Endothelial cell (in vitro differentiated cells): ENCODE measurements around the gene PRR7. TPM values are rescaled to one million over a fixed set of nuclear protein-coding genes. Genes with fewer than 3 reads are reported as not detected.

ENCODE experiments used
- DNase-seq: peaks from one replicate; pipeline ENCODE4 v3.0.0; 2021; ENCODE audit warnings: low spot score
- H3K27ac Mint-ChIP-seq: one replicate; pipeline ENCODE4 v1.8.0; 2021; ENCODE audit warnings: mixed read lengths, inconsistent platforms; ENCODE audit not compliant: unreplicated experiment
- H3K27me3 Mint-ChIP-seq: one replicate; pipeline ENCODE4 v1.8.0; 2021; ENCODE audit warnings: mild to moderate bottlenecking, moderate library complexity, mixed read lengths, inconsistent platforms; ENCODE audit not compliant: unreplicated experiment
- H3K36me3 Mint-ChIP-seq: one replicate; pipeline ENCODE4 v1.8.0; 2021; ENCODE audit warnings: mild to moderate bottlenecking, low read depth, mixed read lengths, inconsistent platforms; ENCODE audit not compliant: unreplicated experiment
- H3K4me1 Mint-ChIP-seq: one replicate; pipeline ENCODE4 v1.8.0; 2021; ENCODE audit warnings: mild to moderate bottlenecking, mixed read lengths, inconsistent platforms; ENCODE audit not compliant: unreplicated experiment
- H3K4me3 Mint-ChIP-seq: one replicate; pipeline ENCODE4 v1.8.0; 2021; ENCODE audit warnings: mild to moderate bottlenecking, mixed read lengths, inconsistent platforms; ENCODE audit not compliant: unreplicated experiment
- H3K9me3 Mint-ChIP-seq: one replicate; pipeline ENCODE4 v1.8.0; 2021; ENCODE audit warnings: mixed read lengths, inconsistent platforms; ENCODE audit not compliant: unreplicated experiment
- total RNA-seq: library from RNA; stranded (reverse); fragmentation: NEBNext Ultra II Directional; extraction: Animal tissue kit (Norgen Biotek cat#: 25700); gene quantifications from one replicate; pipeline ENCODE4 v1.2.1, GENCODE V29; 2021; ENCODE audit not compliant: unreplicated experiment
- TF ChIP-seq, protein P1 (sequence below): fragments of 200-600 bp; sonication (generic); IDR thresholded peaks from one replicate; pipeline ENCODE4 v1.5.0; 2021; ENCODE audit warnings: antibody characterized with exemption; ENCODE audit not compliant: unreplicated experiment

Gene PRR7
- total RNA-seq, 1 donor from 2014 or later, result 0.97 TPM

DNA sequence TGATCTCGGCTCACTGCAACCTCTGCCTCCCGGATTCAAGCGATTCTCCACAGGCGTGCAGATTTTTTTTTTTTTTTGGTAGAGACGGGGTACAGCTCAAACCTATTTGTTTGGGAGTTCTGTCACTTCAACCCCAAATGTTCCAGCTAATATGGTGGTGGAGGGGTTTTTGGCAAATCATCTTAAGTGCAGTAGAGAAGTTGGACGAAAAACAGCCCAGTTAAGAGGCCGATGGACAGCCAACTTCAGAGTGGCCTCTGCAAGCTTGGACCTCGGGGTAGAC, 756 bp upstream of the PRR7 start:
- Mint-ChIP-seq H3K27me3 (peaks cover 27% of the 10 kb centered on the region), H3K4me1 (peaks cover 12% of the 10 kb centered on the region), H3K4me3 (peak overlapping the region; percentile 80), H3K9me3 (no peaks in the 10 kb centered on the region), H3K36me3 (peaks cover 12% of the 10 kb centered on the region), H3K27ac (peak overlapping the region; percentile 83)
- DNase-seq, result no peak
- TF ChIP-seq, protein P1, sequence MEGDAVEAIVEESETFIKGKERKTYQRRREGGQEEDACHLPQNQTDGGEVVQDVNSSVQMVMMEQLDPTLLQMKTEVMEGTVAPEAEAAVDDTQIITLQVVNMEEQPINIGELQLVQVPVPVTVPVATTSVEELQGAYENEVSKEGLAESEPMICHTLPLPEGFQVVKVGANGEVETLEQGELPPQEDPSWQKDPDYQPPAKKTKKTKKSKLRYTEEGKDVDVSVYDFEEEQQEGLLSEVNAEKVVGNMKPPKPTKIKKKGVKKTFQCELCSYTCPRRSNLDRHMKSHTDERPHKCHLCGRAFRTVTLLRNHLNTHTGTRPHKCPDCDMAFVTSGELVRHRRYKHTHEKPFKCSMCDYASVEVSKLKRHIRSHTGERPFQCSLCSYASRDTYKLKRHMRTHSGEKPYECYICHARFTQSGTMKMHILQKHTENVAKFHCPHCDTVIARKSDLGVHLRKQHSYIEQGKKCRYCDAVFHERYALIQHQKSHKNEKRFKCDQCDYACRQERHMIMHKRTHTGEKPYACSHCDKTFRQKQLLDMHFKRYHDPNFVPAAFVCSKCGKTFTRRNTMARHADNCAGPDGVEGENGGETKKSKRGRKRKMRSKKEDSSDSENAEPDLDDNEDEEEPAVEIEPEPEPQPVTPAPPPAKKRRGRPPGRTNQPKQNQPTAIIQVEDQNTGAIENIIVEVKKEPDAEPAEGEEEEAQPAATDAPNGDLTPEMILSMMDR, result no peak

DNA sequence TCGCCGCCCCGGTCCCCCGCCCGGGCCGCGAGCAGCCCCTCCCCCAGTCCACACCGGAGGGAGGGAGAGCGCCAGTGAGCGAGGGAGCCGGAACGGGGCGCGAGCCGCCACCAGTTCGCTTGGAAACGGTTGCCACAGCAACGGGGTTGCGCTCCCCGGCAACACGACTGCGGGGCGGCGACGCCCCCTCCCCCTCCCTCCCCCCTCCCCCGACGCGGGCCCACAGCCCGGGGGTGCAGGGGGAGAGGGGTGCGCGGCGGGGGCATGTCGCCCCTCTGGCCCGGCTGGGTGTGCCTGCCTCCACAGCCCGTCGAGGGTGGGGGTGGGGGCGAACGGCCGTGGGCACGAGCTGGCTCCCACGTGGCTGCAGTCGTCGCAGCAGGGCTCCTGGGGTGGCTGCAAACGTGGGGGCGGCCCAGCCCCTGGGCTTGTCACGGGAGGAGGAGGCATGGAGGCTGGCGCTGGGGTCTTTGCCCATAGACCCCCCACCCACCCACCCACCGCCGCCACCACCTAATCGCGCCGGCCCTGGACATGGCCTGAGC, 524 bp downstream of the PRR7 start:
- peak; percentile 53 for DNase-seq
- H3K9me3 Mint-ChIP-seq, result no peaks in the 10 kb centered on the region
- H3K27me3 Mint-ChIP-seq, result peaks cover 29% of the 10 kb centered on the region
- peaks cover 7% of the 10 kb centered on the region for H3K36me3 Mint-ChIP-seq
- TF ChIP-seq, protein P1, result no peak
- H3K4me3 Mint-ChIP-seq, result no peak overlapping the region
- H3K27ac Mint-ChIP-seq, result no peak overlapping the region
- peaks cover 12% of the 10 kb centered on the region for H3K4me1 Mint-ChIP-seq

DNA sequence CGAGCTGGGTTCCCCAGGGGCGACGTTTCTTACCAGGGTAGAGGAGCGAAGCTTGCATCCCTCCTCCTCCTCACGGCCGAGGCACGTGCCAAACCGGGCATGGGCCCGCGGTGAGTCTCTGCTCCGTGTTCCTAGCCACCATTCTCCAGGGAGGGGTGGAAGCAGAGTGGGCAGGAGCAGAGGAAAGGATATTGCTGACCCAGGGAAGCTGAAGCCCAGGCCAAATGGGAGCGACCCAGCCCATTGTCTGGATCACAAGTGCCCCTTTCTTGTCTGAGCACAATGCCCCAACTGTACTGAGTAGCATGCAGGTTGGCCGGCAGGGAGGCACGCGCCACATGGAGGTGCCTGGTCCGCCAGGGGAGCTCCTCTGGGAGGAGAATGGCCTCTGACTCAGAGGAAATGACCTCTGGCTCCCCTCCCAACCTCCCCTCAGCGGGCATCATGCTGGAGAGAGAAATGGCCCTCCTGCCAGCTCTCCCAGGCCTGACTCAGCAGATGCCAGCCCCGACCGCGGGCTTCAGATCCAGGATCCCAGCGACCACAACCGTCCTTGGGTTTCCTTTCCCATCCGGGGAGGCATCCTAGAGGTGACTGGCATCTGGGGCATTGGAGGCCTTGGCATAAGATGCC, 1.1 kb downstream of the PRR7 start:
- peak; percentile 41 for DNase-seq
- Mint-ChIP-seq H3K4me1 (peaks cover 12% of the 10 kb centered on the region), H3K4me3 (peak overlapping the region; percentile 42), H3K27me3 (peaks cover 31% of the 10 kb centered on the region), H3K36me3 (peaks cover 7% of the 10 kb centered on the region), H3K9me3 (no peaks in the 10 kb centered on the region), H3K27ac (no peak overlapping the region)
- TF ChIP-seq, protein P1, result no peak

DNA sequence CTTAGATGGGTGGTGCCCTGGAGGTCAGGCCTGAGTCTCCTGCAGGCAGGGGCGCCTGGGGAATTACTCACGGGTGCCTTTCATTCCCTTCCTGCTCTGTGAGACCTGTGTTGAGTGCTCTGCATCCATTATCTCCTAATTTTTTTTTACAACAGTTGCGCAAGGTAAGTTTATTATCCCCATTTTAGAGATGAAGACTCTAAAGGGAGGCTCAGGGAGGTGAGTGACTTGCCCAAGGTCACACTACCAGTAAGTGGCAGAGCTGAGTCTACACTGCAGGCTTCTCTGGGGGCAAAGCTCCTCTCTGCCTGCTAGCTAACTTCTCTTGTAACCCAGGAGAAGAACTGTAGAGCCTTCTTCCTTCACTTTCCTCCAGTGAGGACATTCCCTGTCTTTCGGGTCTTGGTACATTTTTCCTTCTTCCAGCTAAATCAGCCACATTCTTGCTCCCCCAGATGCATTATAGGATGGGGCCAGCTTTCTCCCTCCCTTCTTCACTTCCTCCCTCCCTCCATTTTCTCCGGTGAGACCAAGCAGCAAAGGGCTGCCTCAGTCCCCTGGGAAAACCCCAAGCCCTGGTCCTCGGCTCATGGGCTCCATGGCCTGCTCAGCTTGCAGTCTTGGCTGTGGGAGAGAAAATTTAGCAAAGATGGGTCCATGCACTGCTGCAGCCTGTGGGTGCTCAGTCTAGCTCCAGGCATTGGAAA, 1.8 kb downstream of the PRR7 start:
- TF ChIP-seq, protein P1, result no peak
- Mint-ChIP-seq H3K27me3 (peaks cover 34% of the 10 kb centered on the region), H3K4me3 (peak overlapping the region; percentile 75), H3K27ac (peak overlapping the region; percentile 37), H3K36me3 (peaks cover 7% of the 10 kb centered on the region), H3K4me1 (peaks cover 12% of the 10 kb centered on the region), H3K9me3 (no peaks in the 10 kb centered on the region)
- no peak for DNase-seq
